ENCODE data around the gene EIF2D. TPM values are rescaled to one million over a fixed set of nuclear protein-coding genes. Genes with fewer than 3 reads are reported as not detected.

EIF2D gene
- total RNA-seq, 4 donors from 2014 or later: 38.4 to 55.8 (median 50.4) TPM

- no peak for TF ChIP-seq CTCF (IDR thresholded peaks at IDR 0.05)
- ATAC-seq (ENCODE audit: low FRiP score) (no peak), DNase-seq (ENCODE audit: low spot score) (no peak)
Observed at GRCh38 chr1:206547104-206547503, 65.2 kb downstream of the EIF2D start.

DNA sequence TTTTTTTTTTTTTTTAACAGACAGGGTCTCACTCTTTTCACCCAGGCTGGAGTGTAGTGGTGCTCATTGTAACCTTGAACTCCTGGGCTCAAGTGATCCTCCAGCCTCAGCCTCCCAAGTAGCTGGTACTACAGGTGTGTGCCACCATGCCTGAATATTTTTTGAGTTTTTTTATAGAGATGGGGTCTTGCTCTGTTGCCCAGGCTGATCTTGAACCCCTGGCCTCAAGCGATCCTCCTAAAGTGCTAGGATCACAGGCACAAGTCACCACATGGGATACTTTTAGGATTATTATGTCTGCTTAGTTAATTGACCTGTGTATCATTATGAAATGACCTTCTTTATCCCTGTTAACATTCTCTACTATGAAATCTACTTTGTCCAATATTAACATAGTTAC is 66.9 kb downstream of the EIF2D start:
- no peak for TF ChIP-seq CTCF (IDR thresholded peaks at IDR 0.05)
- ATAC-seq (ENCODE audit: low FRiP score) (no peak), DNase-seq (ENCODE audit: low spot score) (no peak)

GRCh38 chr1:206544562-206545257 is 67.6 kb downstream of the EIF2D start:
- peak; percentile 82 for DNase-seq (ENCODE audit: low spot score)
- peak in 2 of 3 donors; percentile 30 to 43 for TF ChIP-seq CTCF (IDR thresholded peaks at IDR 0.05)
- ATAC-seq (ENCODE audit: low FRiP score): no peak

Other genes starting within 250 kb of the EIF2D start
- gene IKBKE, start 142.0 kb downstream of the EIF2D start, total RNA-seq: 1 to 10 TPM; 4.3 to 8.2 (median 5.6) TPM
- 10 to 100 TPM in 3 of 4 donors, 1 to 10 TPM in 1; 9.7 to 16.1 (median 10.8) TPM for gene RASSF5, start 104.9 kb downstream of the EIF2D start, total RNA-seq
- gene DYRK3, start 23.1 kb upstream of the EIF2D start, total RNA-seq: 10 to 100 TPM; 14.3 to 73.3 (median 39.4) TPM
- 100 to 1,000 TPM in 1 of 4 donors, 10 to 100 TPM in 3; 52.0 to 151 (median 79.9) TPM for gene MAPKAPK2, start 72.4 kb upstream of the EIF2D start, total RNA-seq
- gene IL19, start 158.3 kb upstream of the EIF2D start, total RNA-seq: under 1 TPM in 1 of 4 donors, not detected in 3; 0.60 TPM
- 10 to 100 TPM; 10.9 to 34.4 (median 28.7) TPM for gene IL10, start 160.0 kb upstream of the EIF2D start, total RNA-seq

Measured in omental fat pad (tissue), 4 donors.